Measurements from ENCODE around the gene LMO1.

- no peak for TF ChIP-seq CTCF (IDR thresholded peaks at IDR 0.05; ENCODE audit: low read depth, low read length, missing input control)
- TF ChIP-seq EGR1 (IDR thresholded peaks at IDR 0.05; ENCODE audit: low read depth in 2 of 2), result no peak
- TF ChIP-seq NR2F2 (IDR thresholded peaks at IDR 0.05), result no peak
- TF ChIP-seq MAX (IDR thresholded peaks at IDR 0.05), result no peak
- TF ChIP-seq REST (IDR thresholded peaks at IDR 0.05), result no peak
Observed at GRCh38 chr11:8287297-8287696, 23.6 kb upstream of the LMO1 start.
